Activated CD4-positive, alpha-beta T cell treated with anti-CD3 and anti-CD28 coated beads for 36 hours (primary cell): ENCODE results near the gene RASSF7. TPM values are rescaled to one million over a fixed set of nuclear protein-coding genes. Genes with fewer than 3 reads are reported as not detected.

ENCODE experiments used
- ATAC-seq: fragments of 200-7000 bp; cut with Tn5 transposase; one replicate; pipeline ENCODE4 v1.10.0; 2021; ENCODE audit warnings: mild to moderate bottlenecking, moderate library complexity
- CTCF ChIA-PET: fragments of 350-600 bp; sonication (Branson Sonifier 250); formaldehyde crosslinking; loops from one replicate; lab custom pipeline; 2021; ENCODE audit warnings: antibody characterized with exemption; lab: Charles Lee
- POLR2A ChIA-PET: fragments of 350-600 bp; sonication (Branson Sonifier 250); formaldehyde crosslinking; loops from one replicate; lab custom pipeline; 2021; ENCODE audit warnings: antibody characterized with exemption, inconsistent platforms; lab: Charles Lee
- DNase-seq: peaks from one replicate; pipeline ENCODE4 v3.0.0-alpha.2; 2020
- H3K27ac Mint-ChIP-seq: one replicate; pipeline ENCODE4 v1.8.0; 2021; ENCODE audit warnings: mixed read lengths
- H3K27me3 Mint-ChIP-seq: one replicate; pipeline ENCODE4 v1.8.0; 2021; ENCODE audit warnings: mixed read lengths
- H3K36me3 Mint-ChIP-seq: one replicate; pipeline ENCODE4 v1.8.0; 2021; ENCODE audit warnings: low read depth, mixed read lengths
- H3K4me1 Mint-ChIP-seq: one replicate; pipeline ENCODE4 v1.8.0; 2021; ENCODE audit warnings: mixed read lengths
- H3K4me3 Mint-ChIP-seq: one replicate; pipeline ENCODE4 v1.8.0; 2021; ENCODE audit warnings: mild to moderate bottlenecking, moderate library complexity, mixed read lengths
- H3K9me3 Mint-ChIP-seq: one replicate; pipeline ENCODE4 v1.8.0; 2021; ENCODE audit warnings: low read depth, mixed read lengths
- intact Hi-C, 2 experiments: fragments of 100-400 bp; cut with DNase I in 1 of 2; cut with micrococcal nuclease in 1 of 2; formaldehyde crosslinking; loops; one replicate each; pipeline versions ENCODE4 v1.14.2 to v1.15.1; 2022 to 2024; cut with DNase I, micrococcal nuclease
- total RNA-seq, 2 experiments: library from RNA; stranded (reverse); gene quantifications; one replicate each; pipeline ENCODE4 v1.2.3, GENCODE V29; 2021

RASSF7 gene
- total RNA-seq, 2 experiments from 2014 or later, result 16.8 TPM

DNA sequence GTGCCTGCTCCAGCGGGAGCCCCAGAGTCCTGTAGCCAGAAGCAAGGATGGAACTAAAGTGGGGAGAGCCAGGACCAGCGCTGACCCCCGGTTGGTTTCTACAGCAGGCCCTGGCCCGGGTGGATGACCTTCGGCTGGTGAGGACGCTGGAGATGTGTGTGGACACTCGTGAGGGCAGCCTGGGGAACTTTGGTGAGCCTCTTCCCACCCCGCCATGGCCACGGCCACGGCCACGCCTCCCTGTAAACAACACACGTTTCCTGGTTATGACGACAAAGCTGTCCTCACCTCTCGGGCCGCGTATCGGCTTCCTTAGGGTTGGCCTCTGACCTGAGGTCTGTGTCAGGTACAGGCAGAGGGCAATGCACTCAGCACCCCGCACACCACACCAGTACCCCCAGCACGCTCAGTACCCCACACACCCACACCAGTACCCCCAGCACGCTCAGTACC lies 19.3 kb upstream of the RASSF7 start:
- H3K4me1 Mint-ChIP-seq, result peaks cover 9% of the 10 kb centered on the region
- DNase-seq, result no peak
- no peaks in the 10 kb centered on the region for H3K36me3 Mint-ChIP-seq
- no peak overlapping the region for H3K4me3 Mint-ChIP-seq
- no peaks in the 10 kb centered on the region for H3K27me3 Mint-ChIP-seq
- ChIA-PET POLR2A (no interaction called here), CTCF (interaction anchor here (1.1 kb wide), 1 partner anchor 170 kb away, joined by 3 read pairs; no protein-coding TSS in a partner anchor)
- ATAC-seq, result no peak
- no peaks in the 10 kb centered on the region for H3K9me3 Mint-ChIP-seq
- no peak overlapping the region for H3K27ac Mint-ChIP-seq
- intact Hi-C loops, result no loop called here

DNA sequence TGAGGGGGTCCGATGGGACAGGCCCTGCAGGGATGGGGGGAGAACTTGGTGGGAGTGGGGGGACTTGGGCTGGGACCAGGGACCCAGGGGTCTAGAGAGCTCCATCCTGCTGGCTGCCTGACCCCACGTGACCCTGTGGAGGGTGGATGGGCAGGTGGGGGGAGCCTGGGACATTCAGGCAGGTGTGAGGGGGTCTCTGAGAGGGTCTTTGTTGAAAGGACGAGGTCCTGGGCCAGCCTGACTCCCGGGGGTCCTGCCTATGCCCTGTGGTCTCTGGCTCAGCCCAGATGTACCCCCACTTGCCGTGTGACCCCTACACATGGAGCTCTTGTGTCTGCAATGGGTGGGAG lies 16.0 kb upstream of the RASSF7 start:
- Mint-ChIP-seq H3K4me1 (no peaks in the 10 kb centered on the region), H3K27ac (no peak overlapping the region), H3K27me3 (no peaks in the 10 kb centered on the region), H3K4me3 (no peak overlapping the region), H3K36me3 (no peaks in the 10 kb centered on the region), H3K9me3 (no peaks in the 10 kb centered on the region)
- CTCF ChIA-PET, result no interaction called here
- ATAC-seq, result no peak
- intact Hi-C loops, result no loop called here
- POLR2A ChIA-PET, result no interaction called here
- DNase-seq, result no peak

DNA sequence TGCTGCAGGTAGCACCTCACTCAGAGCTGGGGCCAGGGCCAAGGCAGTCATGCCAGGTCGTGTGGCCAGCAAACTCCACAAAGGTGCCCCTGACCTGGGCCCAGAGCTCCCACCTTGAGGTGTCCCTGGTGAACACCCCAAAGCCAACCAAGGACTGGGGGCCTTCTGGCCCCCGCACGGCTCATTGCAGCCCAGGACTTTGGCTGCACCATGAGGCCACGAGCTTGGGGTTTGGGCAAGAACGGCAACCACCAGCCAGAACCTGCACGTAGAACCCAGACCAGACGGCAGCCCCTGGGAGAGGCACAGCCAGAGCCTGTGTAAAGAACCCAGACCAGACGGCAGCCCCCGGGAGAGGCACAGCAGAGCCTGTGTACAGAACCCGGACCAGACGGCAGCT lies 15.6 kb upstream of the RASSF7 start:
- H3K4me1 Mint-ChIP-seq, result no peaks in the 10 kb centered on the region
- H3K36me3 Mint-ChIP-seq, result no peaks in the 10 kb centered on the region
- H3K27me3 Mint-ChIP-seq, result no peaks in the 10 kb centered on the region
- H3K4me3 Mint-ChIP-seq, result no peak overlapping the region
- DNase-seq, result no peak
- CTCF ChIA-PET, result interaction anchor here (0.7 to 1.4 kb wide), 2 partner anchors 8 to 9 kb away, joined by 4 to 5 read pairs; partner anchors contain the start of gene LRRC56
- POLR2A ChIA-PET, result no interaction called here
- H3K9me3 Mint-ChIP-seq, result no peaks in the 10 kb centered on the region
- H3K27ac Mint-ChIP-seq, result no peak overlapping the region
- ATAC-seq, result no peak
- intact Hi-C loops, result no loop called here

DNA sequence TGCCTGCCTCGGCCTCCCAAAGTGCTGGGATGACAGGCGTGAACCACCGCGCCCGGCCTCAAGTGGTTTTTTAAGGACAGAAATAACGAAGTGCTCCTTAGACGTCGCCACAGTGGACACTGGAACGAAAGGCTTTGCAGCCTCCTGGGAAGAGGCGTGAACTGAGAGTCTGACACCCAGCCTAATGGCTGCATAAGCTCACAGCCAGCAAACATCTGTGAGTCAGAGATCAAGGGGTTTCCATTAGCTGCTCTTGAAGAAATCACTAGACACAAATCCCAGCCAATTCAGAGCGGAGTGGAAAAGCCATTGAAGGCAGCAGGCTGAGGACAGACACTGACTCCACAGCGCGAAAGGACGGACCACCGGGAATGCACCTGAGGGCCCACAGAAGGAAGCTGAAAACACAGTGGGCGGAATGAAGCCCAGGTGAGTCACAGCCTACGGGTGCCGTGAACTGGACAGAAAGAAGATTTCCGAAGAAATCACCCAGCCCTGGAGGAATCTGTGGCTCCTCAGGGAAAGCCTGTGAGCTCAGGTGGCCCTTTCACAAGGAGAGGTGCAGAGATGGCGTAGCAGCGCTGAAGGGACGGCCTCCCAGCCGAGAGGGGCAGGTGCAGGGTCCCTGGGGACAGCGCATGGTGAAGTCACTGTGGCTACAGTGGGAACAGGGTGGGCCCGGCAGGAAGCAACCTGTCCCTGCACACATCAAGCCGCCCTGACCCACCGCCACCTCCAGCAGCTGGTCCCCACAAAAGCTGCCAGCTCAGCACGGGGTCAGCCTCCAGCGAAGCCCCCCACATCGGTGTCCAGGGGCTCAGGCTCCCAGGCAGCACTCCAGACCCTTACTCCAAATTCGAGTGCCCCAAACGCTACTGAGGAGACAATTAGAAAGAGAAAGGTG lies 11.8 kb upstream of the RASSF7 start:
- ATAC-seq, result no peak
- Mint-ChIP-seq H3K27ac (no peak overlapping the region), H3K27me3 (no peaks in the 10 kb centered on the region), H3K4me3 (no peak overlapping the region), H3K4me1 (no peaks in the 10 kb centered on the region), H3K36me3 (no peaks in the 10 kb centered on the region), H3K9me3 (no peaks in the 10 kb centered on the region)
- POLR2A ChIA-PET, result no interaction called here
- CTCF ChIA-PET, result interaction anchor here (0.7 kb wide), 1 partner anchor 13 kb away, joined by 4 read pairs; no protein-coding TSS in a partner anchor
- DNase-seq, result no peak
- intact Hi-C loops, result no loop called here

DNA sequence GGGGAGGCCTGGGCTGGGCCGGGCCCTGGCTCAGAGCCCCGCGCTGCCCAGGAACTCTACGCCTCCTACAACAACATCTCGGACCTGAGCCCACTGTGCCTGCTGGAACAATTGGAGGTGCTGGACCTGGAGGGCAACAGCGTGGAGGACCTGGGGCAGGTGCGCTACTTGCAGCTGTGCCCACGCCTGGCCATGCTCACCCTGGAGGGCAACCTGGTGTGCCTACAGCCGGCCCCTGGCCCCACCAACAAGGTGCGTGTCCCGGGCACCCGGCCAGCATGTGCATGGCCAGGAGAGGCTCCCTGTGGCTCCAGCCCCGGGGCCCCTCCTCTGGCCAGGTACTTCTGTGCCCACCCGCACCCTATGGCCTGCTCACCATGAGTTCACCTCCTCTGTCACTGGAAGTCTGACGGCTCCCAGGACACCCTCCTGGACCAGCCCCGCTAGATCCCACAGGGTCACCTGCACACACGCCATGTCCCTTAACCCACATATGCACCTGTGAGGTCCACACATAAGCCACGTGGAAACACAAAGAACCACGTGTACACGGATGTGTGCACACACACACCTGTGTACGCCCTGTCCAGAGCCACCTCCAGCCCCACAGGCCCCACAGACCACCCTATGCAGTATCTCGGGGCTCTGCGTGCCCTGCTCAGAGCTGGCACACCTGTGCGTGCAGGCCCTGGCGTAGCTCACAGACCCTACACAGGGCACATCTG lies 10.6 kb upstream of the RASSF7 start:
- POLR2A ChIA-PET, result no interaction called here
- Mint-ChIP-seq H3K27me3 (no peaks in the 10 kb centered on the region), H3K9me3 (no peaks in the 10 kb centered on the region), H3K4me1 (no peaks in the 10 kb centered on the region), H3K36me3 (no peaks in the 10 kb centered on the region), H3K4me3 (no peak overlapping the region), H3K27ac (no peak overlapping the region)
- ATAC-seq, result no peak
- DNase-seq, result no peak
- CTCF ChIA-PET, result interaction anchor here (0.6 kb wide), 1 partner anchor 57 kb away, joined by 4 read pairs; no protein-coding TSS in a partner anchor
- intact Hi-C loops, result no loop called here

DNA sequence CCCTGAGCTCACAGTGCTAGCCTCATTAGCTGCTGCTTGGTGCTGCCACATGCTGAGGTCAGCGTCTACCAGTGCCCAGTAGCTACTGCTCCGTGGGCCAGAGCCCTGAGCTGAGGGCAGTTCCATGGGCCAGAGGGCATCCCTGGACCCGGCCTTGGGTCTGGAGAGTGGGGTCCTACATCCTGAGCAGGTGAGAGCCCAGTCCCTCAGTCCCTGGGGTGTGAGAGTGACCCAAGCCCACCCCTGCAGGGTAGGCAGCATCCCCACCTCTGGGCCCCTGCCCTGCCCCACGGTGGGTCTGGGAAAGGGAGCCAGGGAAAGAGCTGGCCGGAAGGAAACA lies 10.1 kb upstream of the RASSF7 start:
- intact Hi-C loops, result no loop called here
- no peak for DNase-seq
- CTCF ChIA-PET, result interaction anchor here (0.6 kb wide), 1 partner anchor 57 kb away, joined by 4 read pairs; no protein-coding TSS in a partner anchor
- no peak for ATAC-seq
- Mint-ChIP-seq H3K27ac (no peak overlapping the region), H3K36me3 (no peaks in the 10 kb centered on the region), H3K4me1 (no peaks in the 10 kb centered on the region), H3K27me3 (no peaks in the 10 kb centered on the region), H3K9me3 (no peaks in the 10 kb centered on the region), H3K4me3 (no peak overlapping the region)
- POLR2A ChIA-PET, result no interaction called here

DNA sequence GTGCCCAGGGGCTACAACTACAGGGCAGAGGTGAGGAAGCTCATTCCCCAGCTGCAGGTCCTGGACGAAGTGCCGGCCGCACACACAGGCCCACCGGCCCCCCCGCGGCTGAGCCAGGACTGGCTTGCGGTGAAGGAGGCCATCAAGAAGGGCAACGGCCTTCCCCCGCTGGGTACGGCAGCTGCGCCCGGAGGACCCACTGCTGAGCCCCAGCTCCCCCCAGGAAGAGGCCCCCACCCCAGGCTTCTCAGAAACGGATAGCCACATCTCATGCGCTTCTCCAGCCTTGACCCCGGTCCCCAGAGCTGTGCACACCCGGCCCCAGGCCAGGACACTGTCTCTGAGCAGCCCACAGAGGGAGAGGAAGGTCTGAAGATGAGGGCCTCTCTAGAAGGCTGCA lies 9.6 kb upstream of the RASSF7 start:
- Mint-ChIP-seq H3K36me3 (no peaks in the 10 kb centered on the region), H3K9me3 (no peaks in the 10 kb centered on the region), H3K27ac (no peak overlapping the region), H3K4me1 (no peaks in the 10 kb centered on the region), H3K27me3 (no peaks in the 10 kb centered on the region), H3K4me3 (no peak overlapping the region)
- no peak for DNase-seq
- intact Hi-C loops, result no loop called here
- ChIA-PET CTCF (interaction anchor here (0.6 kb wide), 1 partner anchor 56 kb away, joined by 4 read pairs; no protein-coding TSS in a partner anchor), POLR2A (no interaction called here)
- no peak for ATAC-seq

DNA sequence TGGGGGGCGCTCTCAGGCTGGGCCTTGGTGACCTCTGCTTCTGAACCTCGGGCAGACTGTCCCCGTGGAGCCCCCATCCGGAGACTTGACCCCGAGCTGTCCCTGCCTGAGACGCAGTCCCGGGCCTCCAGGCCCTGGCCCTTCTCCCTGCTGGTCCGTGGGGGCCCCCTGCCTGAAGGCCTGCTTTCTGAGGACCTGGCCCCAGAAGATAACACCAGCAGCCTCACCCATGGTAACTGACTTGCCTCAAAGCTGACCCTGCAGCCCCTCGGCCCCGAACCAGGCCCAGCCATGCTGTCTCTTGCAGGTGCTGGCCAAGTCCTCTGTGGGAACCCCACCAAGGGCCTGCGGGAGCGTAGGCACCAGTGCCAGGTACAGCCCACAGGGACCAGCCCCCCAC lies 9.2 kb upstream of the RASSF7 start:
- POLR2A ChIA-PET, result no interaction called here

DNA sequence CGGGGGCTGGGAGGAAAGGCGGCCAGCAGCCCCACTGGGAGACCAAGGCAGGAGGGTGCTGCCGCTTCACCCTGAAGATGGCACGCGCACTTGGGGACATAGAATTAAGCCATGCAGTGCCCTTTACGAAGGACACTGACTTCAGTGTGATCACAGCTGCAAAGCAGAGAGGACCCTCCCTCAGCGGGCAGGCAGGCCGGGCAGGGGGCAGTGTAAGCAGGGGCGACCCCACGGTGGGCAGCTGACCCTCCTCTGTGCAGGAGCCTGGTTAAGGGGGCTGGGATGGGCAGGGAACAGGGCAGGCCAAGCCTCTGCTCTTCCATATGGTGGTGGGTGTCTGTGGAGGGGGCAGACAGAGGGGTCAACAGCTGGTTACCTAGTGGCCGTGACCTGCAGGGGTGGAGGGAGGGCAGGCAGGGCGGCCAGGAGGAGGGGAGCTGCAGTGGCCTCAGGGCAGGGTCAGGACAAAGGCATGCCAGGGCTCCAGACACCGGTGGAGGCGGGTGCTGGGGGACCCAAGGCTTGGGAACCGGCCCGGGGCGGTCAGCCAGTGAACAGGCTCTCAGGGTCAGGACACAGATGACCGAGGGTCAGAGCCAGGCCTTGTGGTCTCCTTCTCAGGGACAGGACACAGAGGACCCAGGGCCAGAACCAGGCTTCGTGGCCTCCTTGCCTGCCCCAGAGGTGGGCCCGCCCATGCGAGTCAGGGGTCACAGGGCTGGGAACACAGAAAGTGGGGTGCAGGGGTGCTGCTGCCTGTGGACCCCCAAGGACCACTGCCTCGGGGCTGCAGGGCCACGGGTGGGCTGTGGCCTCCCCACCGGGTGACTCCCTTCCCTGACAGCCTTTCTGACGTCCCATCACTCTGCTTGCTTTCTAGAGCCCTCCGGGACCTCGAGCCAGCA lies 7.4 kb upstream of the RASSF7 start:
- ATAC-seq, result no peak
- H3K9me3 Mint-ChIP-seq, result no peaks in the 10 kb centered on the region
- H3K27ac Mint-ChIP-seq, result no peak overlapping the region
- intact Hi-C loops, result no loop called here
- no peak overlapping the region for H3K4me3 Mint-ChIP-seq
- no peaks in the 10 kb centered on the region for H3K36me3 Mint-ChIP-seq
- peaks cover 2% of the 10 kb centered on the region for H3K27me3 Mint-ChIP-seq
- ChIA-PET CTCF (no interaction called here), POLR2A (no interaction called here)
- DNase-seq, result no peak
- no peaks in the 10 kb centered on the region for H3K4me1 Mint-ChIP-seq

More for the DNA sequence above, 9.2 kb upstream of the RASSF7 start:
- Mint-ChIP-seq H3K4me1 (no peaks in the 10 kb centered on the region), H3K36me3 (no peaks in the 10 kb centered on the region), H3K27ac (no peak overlapping the region), H3K4me3 (no peak overlapping the region), H3K9me3 (no peaks in the 10 kb centered on the region), H3K27me3 (peaks cover 2% of the 10 kb centered on the region)
- intact Hi-C loops, result no loop called here
- CTCF ChIA-PET, result no interaction called here
- ATAC-seq (no peak), DNase-seq (no peak)

DNA sequence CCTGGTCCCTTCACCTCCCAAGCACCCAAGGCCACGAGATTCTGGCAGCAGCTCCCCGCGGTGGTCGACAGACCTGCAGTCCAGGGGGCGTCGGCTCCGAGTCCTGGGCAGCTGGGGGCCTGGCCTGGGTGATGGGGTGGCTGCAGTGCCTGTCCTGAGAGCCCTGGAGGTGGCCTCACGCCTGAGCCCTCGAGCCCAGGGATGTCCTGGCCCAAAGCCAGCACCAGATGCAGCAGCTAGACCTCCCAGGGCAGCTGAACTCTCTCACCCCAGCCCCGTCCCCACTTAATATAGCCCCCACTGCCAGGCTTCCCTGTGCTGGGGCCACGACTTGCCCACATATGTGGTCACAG lies 6.8 kb upstream of the RASSF7 start:
- ATAC-seq (no peak), DNase-seq (no peak)
- POLR2A ChIA-PET, result no interaction called here
- H3K9me3 Mint-ChIP-seq, result no peaks in the 10 kb centered on the region
- intact Hi-C loops, result loop anchor here (2.0 kb wide), 2 partner anchors 85 to 169 kb away; no protein-coding TSS in a partner anchor
- peaks cover 2% of the 10 kb centered on the region for H3K27me3 Mint-ChIP-seq
- H3K27ac Mint-ChIP-seq, result no peak overlapping the region
- H3K36me3 Mint-ChIP-seq, result no peaks in the 10 kb centered on the region
- CTCF ChIA-PET, result interaction anchor here (0.9 to 1.3 kb wide), 9 partner anchors 9 to 173 kb away, joined by 3 to 13 read pairs (median 4); partner anchors contain the start of genes HRAS and PHRF1
- H3K4me1 Mint-ChIP-seq, result no peaks in the 10 kb centered on the region
- H3K4me3 Mint-ChIP-seq, result no peak overlapping the region
